Measurements from ENCODE around the gene DAND5.
A peak's percentile ranks its signal among the peaks of the same experiment; 100 is the strongest.

DAND5 gene

GRCh38 chr19:13010992-13011652, 41.7 kb downstream of the DAND5 start:
- DNase-seq, result no peak

- DNase-seq, result no peak
These were observed 42.4 kb downstream of the DAND5 start for GRCh38 chr19:13011653-13012389.

- DNase-seq, result no peak
These were observed 43.0 kb downstream of the DAND5 start for GRCh38 chr19:13012390-13012689.

GRCh38 chr19:13012690-13013608, 43.6 kb downstream of the DAND5 start:
- no peak for DNase-seq

- DNase-seq, result no peak
These were observed 44.3 kb downstream of the DAND5 start for GRCh38 chr19:13013649-13014048.

GRCh38 chr19:13014101-13014920, 44.9 kb downstream of the DAND5 start:
- DNase-seq, result no peak

GRCh38 chr19:13014921-13015280, 45.5 kb downstream of the DAND5 start:
- no peak for DNase-seq

GRCh38 chr19:13015361-13016223, 46.2 kb downstream of the DAND5 start:
- DNase-seq, result no peak

- no peak for DNase-seq
These were observed 46.9 kb downstream of the DAND5 start for GRCh38 chr19:13016245-13016627.

- no peak for DNase-seq
These were observed 47.4 kb downstream of the DAND5 start for GRCh38 chr19:13016628-13017305.

GRCh38 chr19:13017306-13018034, 48.1 kb downstream of the DAND5 start:
- DNase-seq, result no peak

- no peak for DNase-seq
These were observed 48.9 kb downstream of the DAND5 start for GRCh38 chr19:13018035-13018914.

GRCh38 chr19:13019332-13019731, 50.0 kb downstream of the DAND5 start:
- DNase-seq, result no peak

- DNase-seq, result no peak
These were observed 50.6 kb downstream of the DAND5 start for GRCh38 chr19:13020002-13020414.

GRCh38 chr19:13022111-13022858, 52.9 kb downstream of the DAND5 start:
- peak; percentile 67 for DNase-seq

- peak; percentile 84 for DNase-seq
These were observed 53.7 kb downstream of the DAND5 start for GRCh38 chr19:13022859-13023636.

- DNase-seq, result peak; percentile 41
These were observed 54.3 kb downstream of the DAND5 start for GRCh38 chr19:13023656-13024055.

Data from COR-L47 (cell line).